ENCODE data around the gene MCF2L.

- no peak for TF ChIP-seq CTCF (conservative IDR thresholded peaks at IDR 0.05; ENCODE audit: low read length)
- no peak for TF ChIP-seq EZH2phosphoT487 (IDR thresholded peaks at IDR 0.05; ENCODE audit: borderline replicate concordance, low read depth, low read length)
Observed at GRCh38 chr13:112984954-112985802, 16.2 kb downstream of the MCF2L start.

Data from OCI-LY7 (cell line).